ENCODE data around the gene MMAB.

- TF ChIP-seq CTCF (IDR thresholded peaks at IDR 0.05) (no peak), POLR2A (IDR thresholded peaks at IDR 0.05) (no peak), EP300 (IDR thresholded peaks at IDR 0.05) (no peak), POLR2AphosphoS5 (IDR thresholded peaks at IDR 0.05) (no peak)
Measured at GRCh38 chr12:109582636-109583035, 9.3 kb upstream of the MMAB start.

Data from gastroesophageal sphincter (tissue), 3 donors.